ENCODE results near the gene TMEM11. TPM values are rescaled to one million over a fixed set of nuclear protein-coding genes. Genes with fewer than 3 reads are reported as not detected.

TMEM11 gene
- total RNA-seq, 1 experiment from 2014 or later = 23.4 TPM

DNA sequence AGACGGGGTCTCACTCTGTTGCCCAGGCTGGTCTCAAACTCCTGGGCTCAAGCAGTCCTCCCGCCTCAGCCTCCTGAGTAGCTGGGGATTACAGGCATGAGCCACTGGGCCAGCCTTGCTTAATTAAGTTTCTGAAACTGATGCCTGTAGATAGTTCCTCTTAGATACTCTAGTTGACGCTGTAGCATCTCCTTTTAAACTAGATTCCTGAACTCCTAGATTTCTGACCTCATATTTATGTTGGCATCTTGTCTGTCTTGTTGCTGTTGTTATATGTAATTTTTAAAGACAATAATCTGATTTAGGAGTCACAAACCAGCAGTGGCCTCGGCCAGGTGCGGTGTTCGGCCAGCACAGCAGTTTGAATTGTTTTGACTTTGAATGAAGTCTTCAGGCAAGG is 49.7 kb downstream of the TMEM11 start:
- ATAC-seq (no peak), DNase-seq (ENCODE audit: low read depth, low spot score) (no peak)
- BruUV-seq (replicated peaks) = no TSS peak
- ChIA-PET CTCF (no interaction called here), POLR2A (no interaction called here)
- H3K27me3 ChIP-seq (ENCODE audit: control insufficient read depth, insufficient read depth, low read length) = no peaks in the 10 kb centered on the region
- in situ Hi-C loops (cut with HindIII; ENCODE audit: low pct_unique_long_range_greater_than_20kb, low sequenced_read_pairs) = no loop called here
- H3K36me3 ChIP-seq (ENCODE audit: control insufficient read depth, insufficient read depth, low read length) = no peaks in the 10 kb centered on the region
- intact Hi-C loops (cut with micrococcal nuclease; ENCODE audit: unreplicated experiment) = no loop called here
- H3K4me3 ChIP-seq (ENCODE audit: low read depth in 2 of 2, low read length in 2 of 2) = no peak overlapping the region
- TF ChIP-seq POLR2AphosphoS5 (IDR thresholded peaks at IDR 0.05; ENCODE audit: low read depth, low read length) (no peak), TCF7L2 (IDR thresholded peaks at IDR 0.05; ENCODE audit: low read depth, low read length) (no peak), SIN3A (IDR thresholded peaks at IDR 0.05; ENCODE audit: borderline replicate concordance, insufficient read depth, low read depth, low read length) (no peak)
- TF ChIP-seq, protein P1, sequence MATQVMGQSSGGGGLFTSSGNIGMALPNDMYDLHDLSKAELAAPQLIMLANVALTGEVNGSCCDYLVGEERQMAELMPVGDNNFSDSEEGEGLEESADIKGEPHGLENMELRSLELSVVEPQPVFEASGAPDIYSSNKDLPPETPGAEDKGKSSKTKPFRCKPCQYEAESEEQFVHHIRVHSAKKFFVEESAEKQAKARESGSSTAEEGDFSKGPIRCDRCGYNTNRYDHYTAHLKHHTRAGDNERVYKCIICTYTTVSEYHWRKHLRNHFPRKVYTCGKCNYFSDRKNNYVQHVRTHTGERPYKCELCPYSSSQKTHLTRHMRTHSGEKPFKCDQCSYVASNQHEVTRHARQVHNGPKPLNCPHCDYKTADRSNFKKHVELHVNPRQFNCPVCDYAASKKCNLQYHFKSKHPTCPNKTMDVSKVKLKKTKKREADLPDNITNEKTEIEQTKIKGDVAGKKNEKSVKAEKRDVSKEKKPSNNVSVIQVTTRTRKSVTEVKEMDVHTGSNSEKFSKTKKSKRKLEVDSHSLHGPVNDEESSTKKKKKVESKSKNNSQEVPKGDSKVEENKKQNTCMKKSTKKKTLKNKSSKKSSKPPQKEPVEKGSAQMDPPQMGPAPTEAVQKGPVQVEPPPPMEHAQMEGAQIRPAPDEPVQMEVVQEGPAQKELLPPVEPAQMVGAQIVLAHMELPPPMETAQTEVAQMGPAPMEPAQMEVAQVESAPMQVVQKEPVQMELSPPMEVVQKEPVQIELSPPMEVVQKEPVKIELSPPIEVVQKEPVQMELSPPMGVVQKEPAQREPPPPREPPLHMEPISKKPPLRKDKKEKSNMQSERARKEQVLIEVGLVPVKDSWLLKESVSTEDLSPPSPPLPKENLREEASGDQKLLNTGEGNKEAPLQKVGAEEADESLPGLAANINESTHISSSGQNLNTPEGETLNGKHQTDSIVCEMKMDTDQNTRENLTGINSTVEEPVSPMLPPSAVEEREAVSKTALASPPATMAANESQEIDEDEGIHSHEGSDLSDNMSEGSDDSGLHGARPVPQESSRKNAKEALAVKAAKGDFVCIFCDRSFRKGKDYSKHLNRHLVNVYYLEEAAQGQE (IDR thresholded peaks at IDR 0.05; ENCODE audit: insufficient read depth in 1 of 2, low read depth in 2 of 2, low read length in 1 of 2) = no peak
- TF ChIP-seq, protein P2, sequence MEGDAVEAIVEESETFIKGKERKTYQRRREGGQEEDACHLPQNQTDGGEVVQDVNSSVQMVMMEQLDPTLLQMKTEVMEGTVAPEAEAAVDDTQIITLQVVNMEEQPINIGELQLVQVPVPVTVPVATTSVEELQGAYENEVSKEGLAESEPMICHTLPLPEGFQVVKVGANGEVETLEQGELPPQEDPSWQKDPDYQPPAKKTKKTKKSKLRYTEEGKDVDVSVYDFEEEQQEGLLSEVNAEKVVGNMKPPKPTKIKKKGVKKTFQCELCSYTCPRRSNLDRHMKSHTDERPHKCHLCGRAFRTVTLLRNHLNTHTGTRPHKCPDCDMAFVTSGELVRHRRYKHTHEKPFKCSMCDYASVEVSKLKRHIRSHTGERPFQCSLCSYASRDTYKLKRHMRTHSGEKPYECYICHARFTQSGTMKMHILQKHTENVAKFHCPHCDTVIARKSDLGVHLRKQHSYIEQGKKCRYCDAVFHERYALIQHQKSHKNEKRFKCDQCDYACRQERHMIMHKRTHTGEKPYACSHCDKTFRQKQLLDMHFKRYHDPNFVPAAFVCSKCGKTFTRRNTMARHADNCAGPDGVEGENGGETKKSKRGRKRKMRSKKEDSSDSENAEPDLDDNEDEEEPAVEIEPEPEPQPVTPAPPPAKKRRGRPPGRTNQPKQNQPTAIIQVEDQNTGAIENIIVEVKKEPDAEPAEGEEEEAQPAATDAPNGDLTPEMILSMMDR (IDR thresholded peaks at IDR 0.05) = no peak
- H3K4me1 ChIP-seq (ENCODE audit: control insufficient read depth, insufficient read depth, low read length) = no peaks in the 10 kb centered on the region; the same call in 1 of the 2 replicates
- H3K27ac ChIP-seq (ENCODE audit: low read length) = no peak overlapping the region
- no peaks in the 10 kb centered on the region for H3K9me3 ChIP-seq (ENCODE audit: control insufficient read depth, insufficient read depth, low read depth, low read length)

DNA sequence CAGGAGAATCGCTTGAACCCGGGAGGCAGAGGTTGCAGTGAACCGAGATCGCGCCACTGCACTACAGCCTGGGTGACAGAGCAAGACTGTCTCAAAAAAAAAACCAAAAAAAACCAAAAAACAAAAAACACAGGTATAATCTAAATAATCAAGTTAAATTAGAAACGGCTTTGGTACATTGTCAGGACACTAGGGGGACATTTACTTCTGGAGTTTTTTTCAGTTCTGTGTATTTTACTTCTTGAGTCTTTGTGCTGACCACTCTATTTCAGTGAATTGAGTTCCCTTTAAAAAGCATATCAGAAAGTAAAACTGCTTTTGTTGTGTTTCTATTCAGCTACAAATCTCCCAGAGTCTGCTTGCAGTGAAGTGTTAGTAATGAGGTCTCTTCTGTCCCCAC is 50.9 kb downstream of the TMEM11 start:
- in situ Hi-C loops (cut with HindIII; ENCODE audit: low pct_unique_long_range_greater_than_20kb, low sequenced_read_pairs) (no loop called here), intact Hi-C loops (cut with micrococcal nuclease; ENCODE audit: unreplicated experiment) (no loop called here)
- DNase-seq (ENCODE audit: low read depth, low spot score) (no peak), ATAC-seq (no peak)
- H3K36me3 ChIP-seq (ENCODE audit: control insufficient read depth, insufficient read depth, low read length) = no peaks in the 10 kb centered on the region
- BruUV-seq (replicated peaks) = no TSS peak
- TF ChIP-seq TCF7L2 (IDR thresholded peaks at IDR 0.05; ENCODE audit: low read depth, low read length) = no peak
- TF ChIP-seq, protein P1 (IDR thresholded peaks at IDR 0.05; ENCODE audit: insufficient read depth in 1 of 2, low read depth in 2 of 2, low read length in 1 of 2) = no peak
- TF ChIP-seq SIN3A (IDR thresholded peaks at IDR 0.05; ENCODE audit: borderline replicate concordance, insufficient read depth, low read depth, low read length) = no peak
- TF ChIP-seq, protein P2 (IDR thresholded peaks at IDR 0.05) = no peak
- no peak for TF ChIP-seq POLR2AphosphoS5 (IDR thresholded peaks at IDR 0.05; ENCODE audit: low read depth, low read length)
- no peaks in the 10 kb centered on the region for H3K9me3 ChIP-seq (ENCODE audit: control insufficient read depth, insufficient read depth, low read depth, low read length)
- H3K4me3 ChIP-seq (ENCODE audit: low read depth in 2 of 2, low read length in 2 of 2) = no peak overlapping the region
- POLR2A ChIA-PET = no interaction called here
- CTCF ChIA-PET = no interaction called here
- no peaks in the 10 kb centered on the region; the same call in 1 of the 2 replicates for H3K4me1 ChIP-seq (ENCODE audit: control insufficient read depth, insufficient read depth, low read length)
- H3K27ac ChIP-seq (ENCODE audit: low read length) = no peak overlapping the region
- H3K27me3 ChIP-seq (ENCODE audit: control insufficient read depth, insufficient read depth, low read length) = no peaks in the 10 kb centered on the region
